ENCODE data around the gene R3HDM1. TPM values are rescaled to one million over a fixed set of nuclear protein-coding genes. Genes with fewer than 3 reads are reported as not detected.

R3HDM1 gene
- total RNA-seq, 1 experiment from 2014 or later, result 16.4 TPM

DNA sequence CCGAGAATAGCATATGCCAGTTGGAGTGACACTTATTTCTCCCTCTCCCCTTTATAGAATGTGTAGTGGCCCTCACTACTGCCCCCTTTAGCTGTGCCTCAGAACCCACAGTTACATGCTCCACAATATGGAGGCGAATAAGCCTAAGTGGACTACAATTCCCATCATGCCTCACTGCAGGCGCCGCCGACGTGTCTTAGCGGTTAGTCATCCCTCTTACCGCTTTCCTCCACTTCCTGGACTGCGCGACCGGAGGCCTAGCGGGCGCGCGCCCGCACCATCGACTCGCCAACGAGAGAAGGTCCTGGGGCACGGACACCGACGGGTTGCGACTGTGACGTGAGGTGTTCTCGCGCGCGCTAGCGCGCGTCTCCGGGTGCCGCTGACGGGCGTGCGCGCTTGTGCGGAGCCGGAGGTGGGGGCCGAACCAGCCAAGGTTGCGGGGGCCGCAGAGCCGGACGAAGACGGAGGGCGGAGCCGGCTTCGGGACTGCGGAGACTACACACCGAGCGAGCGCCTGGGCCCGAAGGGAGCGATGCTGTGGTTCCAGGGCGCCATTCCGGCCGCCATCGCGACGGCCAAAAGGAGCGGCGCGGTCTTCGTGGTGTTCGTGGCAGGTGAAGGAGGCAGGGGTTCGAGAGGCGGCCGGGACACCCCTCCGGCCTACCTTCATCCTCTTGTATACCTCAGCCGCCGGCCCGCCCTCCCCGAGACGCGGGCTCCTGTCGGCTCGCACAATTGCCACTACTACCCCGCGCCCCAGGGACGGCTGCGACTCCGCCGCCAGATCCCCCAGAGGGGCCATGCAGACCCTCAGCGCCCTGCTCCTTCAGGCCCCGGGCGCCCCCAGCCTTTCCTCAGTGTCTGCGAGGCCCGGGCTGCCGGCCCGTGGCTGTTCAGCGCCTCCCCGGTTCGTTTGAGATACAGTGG is 210.4 kb downstream of the R3HDM1 start, which contains the start of gene UBXN4:
Gene UBXN4, plus strand, starts transcription at position 461 of the 930 bp plus-strand sequence. Its CDS starts 75 bp downstream, at position 536.
- peak within 1 kb of the TSS; percentile 89 for H3K4me3 ChIP-seq (ENCODE audit: insufficient read depth, low read depth, low read length)
- DNase-seq, result peak; percentile 91
- no peaks in the 10 kb centered on the region; the same call in 1 of the 2 replicates for H3K36me3 ChIP-seq (replicated peaks; ENCODE audit: control insufficient read depth, insufficient read depth, low read length)
- no peaks in the 10 kb centered on the region for H3K27me3 ChIP-seq (ENCODE audit: control insufficient read depth, insufficient read depth, low read length)

DNA sequence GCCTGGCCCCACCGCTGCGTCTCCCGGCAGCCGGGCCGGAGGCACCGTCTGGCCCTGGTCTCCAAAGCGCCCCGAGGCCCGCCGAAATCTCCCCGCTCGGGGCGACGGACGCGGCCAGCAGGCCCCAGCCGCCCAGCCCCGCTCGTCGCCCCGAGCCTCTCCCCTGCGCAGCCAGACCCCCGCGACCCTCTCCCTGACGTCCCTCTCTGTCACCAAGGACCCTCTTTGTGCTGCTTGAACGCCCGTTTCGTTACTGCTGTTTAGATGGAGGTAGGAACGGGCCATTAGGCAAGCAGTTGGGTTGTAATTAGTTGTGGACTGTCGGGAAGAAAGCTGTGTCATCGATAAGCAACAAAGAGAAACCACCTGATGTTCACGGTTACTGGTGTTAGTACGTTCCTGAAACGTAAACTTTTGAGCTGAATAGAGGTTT is 211.1 kb downstream of the R3HDM1 start:
- peak; percentile 76 for DNase-seq
- Histone ChIP-seq H3K27me3 (ENCODE audit: control insufficient read depth, insufficient read depth, low read length) (no peaks in the 10 kb centered on the region), H3K4me3 (ENCODE audit: insufficient read depth, low read depth, low read length) (peak overlapping the region; percentile 89), H3K36me3 (replicated peaks; ENCODE audit: control insufficient read depth, insufficient read depth, low read length) (no peaks in the 10 kb centered on the region; the same call in 1 of the 2 replicates)

DNA sequence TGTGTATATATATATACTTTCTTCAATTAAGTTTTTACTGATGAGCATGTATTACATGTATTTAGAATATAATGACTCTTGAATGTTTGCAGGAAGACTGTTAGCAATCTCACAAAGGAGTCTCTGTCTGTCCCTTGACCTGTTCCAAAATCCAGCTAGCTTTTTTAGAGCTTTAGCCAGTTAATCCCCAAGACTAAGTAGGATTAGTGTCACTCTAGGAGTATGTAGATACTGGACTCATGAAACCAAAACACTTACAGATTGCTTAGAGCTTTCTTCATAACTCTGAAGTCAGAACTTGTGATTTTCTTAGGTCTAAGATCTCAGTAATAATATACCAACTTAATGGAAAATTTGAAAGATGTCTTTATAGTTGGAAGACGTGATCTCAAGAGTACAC is 212.6 kb downstream of the R3HDM1 start:
- Histone ChIP-seq H3K27me3 (ENCODE audit: control insufficient read depth, insufficient read depth, low read length) (no peaks in the 10 kb centered on the region), H3K36me3 (replicated peaks; ENCODE audit: control insufficient read depth, insufficient read depth, low read length) (peaks cover 2% of the 10 kb centered on the region), H3K4me3 (ENCODE audit: insufficient read depth, low read depth, low read length) (no peak overlapping the region)
- no peak for DNase-seq

DNA sequence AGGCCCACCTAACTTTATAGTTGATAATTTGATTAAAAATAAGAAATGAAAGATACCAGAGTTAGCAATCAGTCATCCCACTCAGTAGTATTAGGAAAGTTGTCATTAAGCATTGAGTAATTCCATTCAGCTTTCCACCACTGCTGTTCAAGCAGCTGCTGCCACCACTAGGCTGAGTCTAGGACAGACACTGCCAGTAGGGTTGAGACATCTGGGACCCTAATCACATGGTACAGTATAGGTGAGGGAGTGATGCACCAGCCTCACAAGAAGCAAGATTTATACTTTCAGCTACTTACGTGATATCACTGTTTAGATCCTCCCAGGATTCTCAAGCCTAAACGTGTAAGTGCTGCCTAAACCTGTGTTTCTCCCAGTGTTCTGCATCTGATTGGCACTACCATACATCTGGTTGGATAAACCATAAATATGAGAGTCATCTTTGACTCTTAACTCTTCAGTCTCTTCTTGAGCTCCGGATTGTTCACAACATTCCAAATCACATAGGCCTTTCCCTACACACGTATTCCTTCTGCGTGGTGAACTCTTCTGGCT is 213.6 kb downstream of the R3HDM1 start:
- H3K27me3 ChIP-seq (ENCODE audit: control insufficient read depth, insufficient read depth, low read length), result no peaks in the 10 kb centered on the region
- no peak overlapping the region for H3K4me3 ChIP-seq (ENCODE audit: insufficient read depth, low read depth, low read length)
- H3K36me3 ChIP-seq (replicated peaks; ENCODE audit: control insufficient read depth, insufficient read depth, low read length), result peaks cover 8% of the 10 kb centered on the region
- peak; percentile 60 for DNase-seq

DNA sequence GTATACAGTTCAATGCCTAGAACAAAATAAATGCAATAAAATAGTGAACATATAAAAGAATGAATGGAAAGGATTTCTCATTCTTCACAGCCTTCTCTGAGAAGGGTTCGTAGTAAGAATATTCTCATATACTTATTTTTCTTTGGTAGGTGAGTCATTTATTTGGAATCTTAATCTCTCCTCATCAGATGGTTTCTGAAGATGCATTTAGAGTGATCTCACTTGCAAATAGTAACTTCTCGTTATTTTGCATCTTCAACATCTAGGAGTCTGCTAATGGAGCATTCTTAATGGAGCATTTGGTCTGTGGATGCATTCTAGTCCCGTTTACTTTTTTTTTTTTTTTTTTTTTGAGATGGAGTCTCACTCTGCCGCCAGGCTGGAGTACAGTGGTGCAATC is 214.3 kb downstream of the R3HDM1 start:
- DNase-seq, result no peak
- Histone ChIP-seq H3K27me3 (ENCODE audit: control insufficient read depth, insufficient read depth, low read length) (no peaks in the 10 kb centered on the region), H3K4me3 (ENCODE audit: insufficient read depth, low read depth, low read length) (no peak overlapping the region), H3K36me3 (replicated peaks; ENCODE audit: control insufficient read depth, insufficient read depth, low read length) (peaks cover 8% of the 10 kb centered on the region)

DNA sequence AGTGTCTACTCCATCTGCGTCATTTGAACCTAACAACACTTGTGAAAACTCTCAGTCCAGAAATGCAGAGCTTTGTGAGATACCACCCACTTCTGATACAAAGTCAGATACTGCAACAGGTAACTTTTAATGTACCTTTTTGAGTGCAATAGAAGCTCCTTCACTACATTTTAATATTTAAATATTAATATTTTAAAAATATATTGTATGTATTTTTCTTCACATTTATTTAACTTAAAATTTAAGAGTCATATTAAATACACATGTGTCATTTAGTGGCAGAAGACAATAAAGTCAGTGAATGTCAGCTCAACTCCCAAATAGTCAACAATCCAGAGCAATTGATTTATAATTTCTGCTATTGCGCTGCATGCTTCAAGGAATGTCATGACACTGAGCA is 224.3 kb downstream of the R3HDM1 start:
- no peak for DNase-seq
- no peaks in the 10 kb centered on the region for H3K27me3 ChIP-seq (ENCODE audit: control insufficient read depth, insufficient read depth, low read length)
- H3K36me3 ChIP-seq (replicated peaks; ENCODE audit: control insufficient read depth, insufficient read depth, low read length), result peaks cover 20% of the 10 kb centered on the region
- H3K4me3 ChIP-seq (ENCODE audit: insufficient read depth, low read depth, low read length), result no peak overlapping the region

DNA sequence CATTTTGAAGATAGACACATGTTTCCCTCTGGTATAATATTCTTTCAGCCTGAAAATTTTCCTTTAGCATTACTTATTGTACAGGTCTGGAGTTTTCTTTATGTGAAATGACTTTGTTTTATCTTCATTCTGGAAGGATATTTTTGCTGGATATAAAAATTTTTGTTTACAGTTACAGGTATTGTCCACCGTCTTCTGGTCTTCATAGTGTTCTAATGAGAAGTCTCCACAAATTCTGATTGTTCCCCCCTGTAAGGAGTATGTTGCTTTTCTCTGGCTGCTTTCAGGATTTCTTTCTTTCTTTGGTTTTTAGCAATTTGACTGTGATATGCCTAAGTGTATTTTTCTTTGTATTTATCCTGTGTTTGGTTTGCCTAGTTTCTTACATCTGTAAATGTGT is 225.4 kb downstream of the R3HDM1 start:
- Histone ChIP-seq H3K27me3 (ENCODE audit: control insufficient read depth, insufficient read depth, low read length) (no peaks in the 10 kb centered on the region), H3K4me3 (ENCODE audit: insufficient read depth, low read depth, low read length) (no peak overlapping the region), H3K36me3 (replicated peaks; ENCODE audit: control insufficient read depth, insufficient read depth, low read length) (peaks cover 24% of the 10 kb centered on the region)
- no peak for DNase-seq

DNA sequence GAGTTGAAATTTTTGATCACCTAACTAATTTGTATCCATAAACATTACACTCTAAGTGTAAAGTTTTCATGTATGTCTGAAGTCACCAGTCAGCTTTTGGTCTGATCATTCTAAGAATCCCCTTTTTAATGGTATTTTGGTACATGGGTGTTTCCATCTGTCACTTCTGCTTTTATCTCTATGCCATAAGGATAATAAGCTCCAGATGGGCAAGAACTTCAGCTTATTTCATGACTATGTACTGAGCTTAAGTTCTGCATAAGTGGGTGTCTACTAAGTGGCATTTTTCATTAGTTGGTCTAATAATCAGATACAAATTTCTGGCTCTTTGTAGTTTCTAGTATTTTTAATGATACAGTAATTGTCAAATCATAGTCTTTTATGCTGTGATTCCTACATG is 230.7 kb downstream of the R3HDM1 start:
- H3K4me3 ChIP-seq (ENCODE audit: insufficient read depth, low read depth, low read length), result no peak overlapping the region
- peaks cover 12% of the 10 kb centered on the region for H3K36me3 ChIP-seq (replicated peaks; ENCODE audit: control insufficient read depth, insufficient read depth, low read length)
- no peak for DNase-seq
- no peaks in the 10 kb centered on the region for H3K27me3 ChIP-seq (ENCODE audit: control insufficient read depth, insufficient read depth, low read length)

DNA sequence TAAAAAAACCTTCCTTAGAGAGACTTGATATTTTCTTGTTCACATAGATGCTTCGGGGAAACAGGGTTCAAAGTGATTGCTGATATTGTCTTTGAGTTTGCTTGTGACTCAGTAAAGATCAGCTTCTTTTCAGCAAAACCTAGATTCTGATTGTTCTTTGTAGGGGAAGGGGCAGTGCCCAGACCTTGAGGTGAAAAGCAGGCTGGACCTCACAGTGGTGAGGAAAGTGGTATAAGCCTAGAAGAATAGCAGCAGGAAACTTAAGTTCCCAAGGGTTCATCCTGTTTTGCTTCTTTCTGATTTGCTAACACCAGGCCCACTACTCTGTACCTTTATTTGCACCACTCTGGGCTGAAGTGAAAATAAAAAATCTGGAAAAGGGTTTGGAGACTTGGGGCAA is 231.2 kb downstream of the R3HDM1 start:
- Histone ChIP-seq H3K27me3 (ENCODE audit: control insufficient read depth, insufficient read depth, low read length) (no peaks in the 10 kb centered on the region), H3K4me3 (ENCODE audit: insufficient read depth, low read depth, low read length) (no peak overlapping the region), H3K36me3 (replicated peaks; ENCODE audit: control insufficient read depth, insufficient read depth, low read length) (peaks cover 12% of the 10 kb centered on the region)
- no peak for DNase-seq

DNA sequence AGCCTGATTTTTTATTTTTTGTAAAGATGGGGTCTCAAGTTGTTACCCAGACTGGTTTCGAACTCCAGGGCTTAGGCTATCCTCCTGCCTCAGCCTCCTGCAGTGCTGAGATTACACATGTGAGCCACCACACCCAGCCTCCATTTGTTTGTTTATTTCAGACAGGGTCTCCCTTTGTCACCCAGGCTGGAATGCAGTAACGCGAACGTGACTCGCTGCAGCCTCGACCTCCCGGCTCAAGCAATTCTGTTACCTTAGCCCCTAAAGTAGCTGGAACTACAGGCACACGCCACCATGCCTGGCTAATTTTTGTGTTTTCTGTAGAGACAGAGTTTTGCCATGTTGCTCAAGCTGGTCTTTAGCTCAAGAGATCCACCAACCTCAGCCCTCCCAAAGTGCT is 237.6 kb downstream of the R3HDM1 start:
- no peak overlapping the region for H3K4me3 ChIP-seq (ENCODE audit: insufficient read depth, low read depth, low read length)
- DNase-seq, result no peak
- H3K36me3 ChIP-seq (replicated peaks; ENCODE audit: control insufficient read depth, insufficient read depth, low read length), result peaks cover 23% of the 10 kb centered on the region
- no peaks in the 10 kb centered on the region for H3K27me3 ChIP-seq (ENCODE audit: control insufficient read depth, insufficient read depth, low read length)

DNA sequence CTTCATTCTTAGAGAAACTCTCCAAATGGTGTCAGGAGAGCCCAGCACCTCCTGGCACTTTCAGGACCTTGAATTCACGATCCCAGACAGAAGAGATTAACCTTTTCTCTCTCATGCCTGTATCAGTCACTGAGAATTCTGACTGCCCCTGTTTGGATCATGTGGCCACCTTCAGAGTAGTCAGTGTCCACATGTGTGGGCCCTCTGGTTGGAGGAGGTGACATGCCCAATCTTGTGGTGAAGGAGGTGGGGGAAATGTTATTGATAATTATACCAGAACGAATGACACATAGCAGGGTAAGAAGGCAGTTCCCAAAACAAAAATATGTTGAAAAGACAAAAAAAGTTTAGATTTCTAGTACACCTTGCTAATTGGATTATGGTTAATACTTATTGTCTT is 242.0 kb downstream of the R3HDM1 start:
- Histone ChIP-seq H3K4me3 (ENCODE audit: insufficient read depth, low read depth, low read length) (no peak overlapping the region), H3K27me3 (ENCODE audit: control insufficient read depth, insufficient read depth, low read length) (no peaks in the 10 kb centered on the region), H3K36me3 (replicated peaks; ENCODE audit: control insufficient read depth, insufficient read depth, low read length) (peaks cover 40% of the 10 kb centered on the region)
- DNase-seq, result no peak

DNA sequence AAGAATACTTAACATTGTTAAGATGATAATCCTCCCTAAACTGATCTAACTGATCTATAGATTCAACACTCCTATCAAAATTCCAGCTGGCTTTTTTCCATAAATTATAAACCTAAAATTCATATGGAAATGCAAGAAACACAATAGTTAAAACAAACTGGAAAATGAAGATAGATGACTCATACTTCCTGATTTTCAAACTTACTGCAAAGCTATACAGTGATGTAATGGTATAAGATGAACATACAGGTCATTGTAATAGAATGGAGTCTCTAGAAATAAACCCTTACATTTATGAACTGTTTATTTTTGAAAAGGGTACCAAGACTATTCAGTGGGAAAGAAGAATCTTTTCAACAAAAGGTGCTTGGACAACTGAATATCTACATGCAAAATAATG is 242.6 kb downstream of the R3HDM1 start:
- H3K36me3 ChIP-seq (replicated peaks; ENCODE audit: control insufficient read depth, insufficient read depth, low read length), result peaks cover 39% of the 10 kb centered on the region

More for the DNA sequence above, 242.6 kb downstream of the R3HDM1 start:
- DNase-seq, result no peak
- no peak overlapping the region for H3K4me3 ChIP-seq (ENCODE audit: insufficient read depth, low read depth, low read length)
- no peaks in the 10 kb centered on the region for H3K27me3 ChIP-seq (ENCODE audit: control insufficient read depth, insufficient read depth, low read length)

Measured in H7 (cell line).